HG03575 (cell line): ENCODE data around the gene RUSF1.
"Not testable (repeated sequence)": the region's sequence is repeated elsewhere in the genome, so short reads cannot be mapped to it uniquely, and the experiment has no call there.

Experiments
- ATAC-seq: cut with Tn5 transposase; IDR thresholded peaks from one replicate; pipeline ENCODE4 v1.9.1; 2021; ENCODE audit not compliant: unreplicated experiment, insufficient number of reproducible peaks, low FRiP score; ENCODE audit errors: extremely low read depth

RUSF1 gene

DNA sequence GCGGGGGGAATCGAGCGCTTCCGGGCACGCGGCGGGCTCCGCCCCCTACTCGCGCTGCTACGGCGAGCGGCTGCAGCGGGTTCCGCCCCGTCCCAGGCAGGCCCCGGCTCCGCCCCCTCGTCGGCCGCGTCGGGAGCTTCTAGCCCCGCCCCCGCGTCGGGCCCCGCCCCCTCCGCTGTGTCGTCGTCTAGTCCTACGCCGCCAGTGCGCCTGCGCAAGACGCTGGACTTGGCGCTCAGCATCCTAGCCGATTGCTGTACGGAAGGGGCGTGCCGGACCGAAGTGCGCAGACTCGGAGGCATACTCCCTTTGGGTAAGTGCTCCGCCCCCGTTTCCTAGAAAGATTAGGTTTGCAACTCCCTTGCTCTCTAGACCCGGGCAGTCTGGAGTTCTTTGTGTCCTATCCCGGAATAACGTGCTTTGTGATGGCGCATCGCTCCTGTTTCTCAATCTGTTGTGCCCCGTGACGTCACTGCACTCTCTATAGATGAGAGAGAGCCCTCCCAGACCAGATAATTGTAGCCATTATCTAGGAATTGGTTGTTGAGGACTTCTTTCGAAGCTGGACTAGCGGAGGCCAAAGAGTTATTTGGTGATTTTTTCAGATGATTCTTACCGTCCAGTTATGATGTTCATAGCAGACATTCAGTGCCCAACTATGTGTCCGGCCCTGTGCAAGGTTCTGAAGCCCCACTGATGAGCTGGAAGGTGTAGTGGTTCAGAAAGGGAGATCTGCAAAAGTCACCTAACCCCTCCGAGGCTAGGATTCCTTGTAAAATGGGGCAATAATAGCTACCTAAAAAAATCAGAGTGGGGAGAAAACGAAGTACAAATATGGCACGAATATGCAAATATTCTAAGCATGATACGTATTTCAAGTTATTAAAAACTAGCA, 48.3 kb downstream of the RUSF1 start:
- ATAC-seq = peak; percentile 32

DNA sequence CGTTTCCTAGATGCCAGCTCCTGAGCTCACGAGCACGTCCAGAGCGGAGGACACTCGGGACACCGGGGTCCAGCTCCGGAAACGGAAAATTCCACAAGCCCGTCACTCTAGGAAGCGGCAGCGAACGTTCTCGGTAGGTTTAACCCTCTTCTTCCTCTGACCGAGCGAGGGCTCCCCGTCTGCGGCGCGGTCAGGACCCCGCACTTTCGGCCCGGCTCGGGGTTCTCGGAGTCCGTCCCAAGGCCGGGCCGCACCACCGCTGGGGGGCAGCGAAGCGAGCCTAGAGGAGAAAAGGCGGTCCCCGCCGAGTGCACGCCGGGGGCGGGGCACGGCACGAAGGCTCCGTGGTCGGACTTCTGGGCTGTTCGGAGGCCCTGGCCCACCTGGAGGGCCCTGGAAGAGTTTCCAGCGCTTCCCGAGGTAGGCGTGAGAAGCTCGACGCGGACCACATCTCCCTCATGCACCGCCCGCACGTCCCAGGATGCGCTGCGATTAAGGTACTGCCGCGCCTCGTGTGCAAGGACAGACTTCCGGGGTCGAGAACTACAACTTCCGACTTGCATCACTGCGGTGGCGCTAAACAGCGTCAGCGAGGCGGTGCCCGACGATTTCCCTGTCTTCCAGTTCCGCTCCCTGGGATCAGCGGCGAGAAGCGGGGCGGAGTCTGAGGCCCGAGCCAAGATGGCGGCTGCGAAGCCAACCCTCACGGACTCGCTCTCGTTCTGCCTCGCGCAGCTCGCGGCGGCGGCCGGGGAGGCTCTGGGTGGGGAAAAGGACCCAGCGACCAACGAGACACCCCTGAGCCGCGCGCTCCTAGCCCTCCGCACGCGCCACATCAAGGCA, 49.1 kb downstream of the RUSF1 start, which contains the start of gene ARMC5:
Gene ARMC5, plus strand, starts transcription at position 658 of the 843 bp plus-strand sequence. Its CDS starts 24 bp downstream, at position 682.
- peak; percentile 45 for ATAC-seq

DNA sequence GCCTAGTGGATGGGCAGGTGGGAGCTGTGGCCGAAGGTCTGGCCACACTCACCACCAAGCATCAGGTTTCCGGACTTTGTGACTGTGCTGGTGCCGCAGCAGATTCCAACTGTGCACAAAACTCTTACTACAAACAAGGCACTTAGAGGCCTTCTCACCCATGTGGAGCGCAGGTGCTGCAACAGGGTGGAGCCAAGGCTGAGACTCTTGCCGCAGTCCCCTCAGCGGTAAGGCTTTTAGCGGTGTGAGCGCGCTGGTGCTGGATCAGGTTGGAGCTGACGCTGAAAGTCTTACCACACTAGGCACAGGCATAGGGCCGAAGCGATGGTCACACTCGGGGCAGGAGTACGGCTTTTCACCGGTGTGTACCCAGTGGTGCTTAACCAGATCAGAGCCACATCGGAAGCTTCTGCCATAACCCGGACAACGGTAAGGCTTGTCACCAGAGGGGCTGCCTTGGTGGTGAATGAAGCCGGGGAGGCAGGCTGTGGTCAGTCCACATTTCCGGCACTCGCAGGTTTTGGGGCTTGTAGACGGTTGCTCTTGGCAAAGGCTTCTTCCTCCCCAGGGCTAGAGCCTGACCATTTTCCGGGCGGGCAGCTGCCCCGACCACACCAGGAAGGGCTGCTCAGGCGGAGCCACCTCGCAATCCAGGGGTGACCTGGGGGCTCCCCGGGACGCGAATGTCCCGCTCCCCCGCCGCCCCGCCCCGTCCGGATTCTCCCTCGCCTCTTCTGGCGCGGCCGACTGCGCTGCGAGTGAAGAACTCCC, 49.9 kb downstream of the RUSF1 start:
- no peak for ATAC-seq

DNA sequence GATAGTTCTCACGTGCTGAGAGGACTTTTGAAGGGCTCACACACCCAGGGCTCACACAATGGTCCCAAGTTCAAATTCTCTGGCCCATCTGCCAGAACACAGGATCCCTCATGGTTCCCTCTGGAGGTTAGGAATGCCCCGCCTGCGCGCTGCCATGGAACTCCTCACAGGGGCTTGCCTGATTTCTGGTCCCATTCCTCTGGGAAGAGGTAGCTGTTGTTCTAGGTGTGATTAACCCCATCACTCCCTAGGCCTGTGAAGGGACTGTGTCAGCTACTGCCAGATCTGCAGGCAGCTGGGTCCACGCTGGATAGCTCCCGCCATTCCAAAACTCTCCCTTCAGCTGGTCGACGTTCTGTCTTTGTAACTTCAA, 51.2 kb downstream of the RUSF1 start:
- ATAC-seq = no peak

DNA sequence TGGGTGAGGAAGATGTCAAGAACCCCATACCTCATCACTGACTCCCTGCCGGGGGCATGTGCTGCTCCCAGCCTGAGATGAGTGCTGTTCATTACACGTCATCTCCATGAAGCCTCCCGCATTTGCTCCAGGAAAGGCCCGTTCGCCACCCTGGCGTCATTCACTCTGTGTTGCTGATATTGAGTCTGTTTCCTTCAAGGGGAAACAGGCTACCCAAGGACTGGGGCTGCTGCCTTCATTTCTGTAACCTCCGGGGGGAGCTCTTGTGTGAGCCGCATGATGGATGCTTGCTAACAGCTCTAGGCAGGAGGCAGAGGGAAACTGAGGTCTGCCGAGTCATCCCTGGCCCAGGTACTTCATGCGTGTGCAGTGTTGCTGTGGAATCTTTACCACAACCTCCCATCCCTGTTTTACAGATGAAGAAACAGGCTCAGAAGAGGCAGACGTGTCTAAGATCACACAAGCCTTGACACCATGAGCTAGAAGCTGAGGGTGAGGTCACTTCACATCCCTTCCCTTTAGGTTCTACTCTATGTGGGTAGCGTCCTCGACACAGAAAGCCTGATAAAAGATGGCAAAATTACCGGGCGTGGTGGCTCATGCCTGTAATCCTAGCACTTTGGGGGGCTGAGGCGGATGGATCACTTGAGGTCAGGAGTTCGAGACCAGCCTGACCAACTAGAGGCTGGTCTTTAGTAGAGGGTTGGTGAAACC, 52.4 kb downstream of the RUSF1 start:
- no peak for ATAC-seq

DNA sequence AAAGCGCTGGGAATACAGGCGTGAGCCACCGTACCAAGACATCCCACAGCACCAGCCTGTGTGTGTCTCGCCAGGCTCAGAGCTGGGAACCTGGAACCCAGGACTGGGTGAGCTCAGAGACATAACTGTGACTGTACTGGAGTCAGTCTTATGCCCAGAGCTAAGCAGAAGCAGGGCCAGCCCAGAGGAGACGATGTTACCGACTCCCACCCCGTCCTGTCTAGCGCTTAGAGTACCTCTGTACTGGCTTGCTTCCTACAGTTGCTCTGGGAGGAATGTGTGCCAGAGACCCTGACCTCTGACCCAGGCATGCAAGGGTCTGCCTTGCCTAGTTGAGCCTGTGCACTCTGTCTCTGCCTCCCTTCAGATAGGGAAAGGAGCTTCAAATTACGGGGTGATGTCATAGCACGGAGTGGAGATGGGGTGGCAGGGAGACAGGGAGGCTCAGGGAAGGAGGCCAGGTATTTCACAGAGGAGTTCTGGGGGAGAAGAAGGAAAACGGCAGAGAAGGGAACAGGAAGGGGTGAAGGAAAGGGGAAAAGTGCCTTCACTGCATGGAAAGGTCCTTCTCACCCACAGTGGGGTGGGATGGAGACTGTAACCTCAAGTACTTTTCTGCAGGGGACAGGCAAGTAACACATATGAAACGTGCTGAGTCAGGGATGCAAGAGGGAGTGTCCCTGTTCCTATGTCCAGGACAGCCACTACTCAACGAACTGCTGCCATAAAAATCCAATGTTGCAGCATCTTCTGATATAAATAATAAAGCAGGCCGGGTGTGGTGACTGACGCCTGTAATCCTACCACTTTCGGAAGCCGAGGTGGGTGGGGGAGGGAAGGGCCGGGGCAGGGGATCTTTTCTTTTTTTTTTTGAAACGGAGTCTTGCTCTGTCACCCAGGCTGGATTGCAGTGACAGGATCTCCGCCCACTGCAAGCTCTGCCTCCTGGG, 54.7 kb downstream of the RUSF1 start:
- no peak for ATAC-seq

DNA sequence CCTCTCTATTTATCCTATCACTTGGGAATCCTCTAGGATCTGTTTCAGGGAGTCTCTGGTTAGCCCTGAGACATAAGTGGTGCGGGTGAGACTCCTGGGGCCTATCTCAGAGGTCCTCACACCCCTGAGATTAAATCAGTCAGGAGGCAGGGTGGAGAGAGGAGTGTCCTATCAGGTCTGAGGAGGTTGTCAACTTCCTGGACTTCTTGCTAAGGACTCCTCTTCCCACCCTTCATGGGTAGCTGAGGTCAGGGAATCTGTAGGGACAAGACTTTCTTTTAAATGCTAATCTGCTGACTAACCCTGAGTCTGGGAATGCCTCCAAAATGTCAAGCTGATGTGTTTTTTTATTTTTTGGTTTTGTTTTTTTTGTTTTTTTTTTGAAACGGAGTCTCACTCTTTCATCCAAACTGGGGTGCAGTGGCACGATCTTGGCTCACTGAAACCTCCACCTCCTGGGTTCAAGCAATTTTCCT, 55.5 kb downstream of the RUSF1 start:
- ATAC-seq = no peak

DNA sequence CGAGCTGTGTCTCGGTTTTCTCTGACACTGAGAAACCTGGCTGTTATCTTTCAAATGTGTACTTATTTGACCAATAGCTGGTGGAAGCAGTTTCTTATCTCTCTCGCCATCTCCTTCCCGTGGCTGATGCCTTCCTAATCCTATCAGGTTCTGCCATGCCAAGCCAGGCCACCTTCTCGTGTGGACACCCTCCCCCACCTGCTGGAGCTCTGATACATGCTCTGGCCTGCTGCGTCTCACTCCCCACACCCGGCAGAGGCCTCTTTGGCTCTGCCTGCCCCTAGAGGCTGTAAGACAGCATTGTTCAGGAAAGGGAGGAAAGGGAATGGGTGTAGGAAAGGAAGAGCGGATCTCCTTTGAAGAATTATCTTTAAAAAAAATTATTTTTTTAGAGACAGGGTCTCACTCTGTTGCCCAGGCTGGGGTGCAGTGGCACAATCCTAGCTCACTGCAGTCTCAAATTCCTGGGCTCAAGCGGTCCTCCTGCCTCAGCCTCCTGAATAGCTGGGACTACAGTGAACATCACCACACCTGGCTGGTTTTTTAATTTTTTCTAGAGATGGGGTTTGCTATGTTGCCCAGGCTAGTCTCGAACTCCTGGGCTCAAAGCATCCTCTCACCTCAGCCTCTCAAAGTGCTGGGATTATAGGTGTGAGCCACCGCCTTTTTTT, 56.4 kb downstream of the RUSF1 start:
- no peak for ATAC-seq

DNA sequence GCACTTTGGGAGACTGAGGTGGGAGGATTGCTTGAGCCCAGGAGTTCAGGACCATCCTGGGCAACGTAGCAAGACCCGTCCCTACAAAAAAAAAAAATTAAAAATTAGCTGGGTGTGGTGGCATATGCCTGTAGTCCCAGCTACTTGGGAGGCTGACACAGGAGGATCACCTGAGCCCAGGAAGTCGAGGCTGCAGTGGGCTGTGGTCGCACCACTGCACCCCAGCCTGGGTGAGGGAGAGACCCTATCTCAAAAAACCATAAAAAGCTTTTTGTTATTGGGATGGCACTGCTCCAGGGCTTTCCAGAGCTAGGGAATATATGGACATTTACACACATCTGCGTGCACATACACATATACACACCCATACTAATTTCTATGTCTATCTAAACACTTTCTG, 57.0 kb downstream of the RUSF1 start:
- no peak for ATAC-seq

DNA sequence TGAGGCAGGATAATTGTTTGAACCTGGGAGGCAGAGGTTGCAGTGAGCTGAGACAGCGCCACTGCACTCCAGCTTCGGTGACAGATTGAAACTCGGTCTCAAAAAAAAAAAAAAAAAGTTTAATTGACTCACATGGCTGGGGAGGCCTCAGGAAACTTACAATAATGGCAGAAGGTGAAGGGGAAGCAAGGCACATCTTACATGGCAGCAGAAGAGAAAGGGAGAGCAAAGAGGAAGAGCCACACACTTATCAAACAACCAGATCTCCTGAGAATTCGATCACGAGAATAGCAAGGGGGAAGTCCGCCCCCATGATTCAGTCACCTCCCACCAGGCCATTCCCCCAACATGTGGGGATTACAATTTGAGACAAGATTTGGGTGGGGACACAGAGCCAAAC, 62.3 kb downstream of the RUSF1 start:
- not testable (repeated sequence) for ATAC-seq

DNA sequence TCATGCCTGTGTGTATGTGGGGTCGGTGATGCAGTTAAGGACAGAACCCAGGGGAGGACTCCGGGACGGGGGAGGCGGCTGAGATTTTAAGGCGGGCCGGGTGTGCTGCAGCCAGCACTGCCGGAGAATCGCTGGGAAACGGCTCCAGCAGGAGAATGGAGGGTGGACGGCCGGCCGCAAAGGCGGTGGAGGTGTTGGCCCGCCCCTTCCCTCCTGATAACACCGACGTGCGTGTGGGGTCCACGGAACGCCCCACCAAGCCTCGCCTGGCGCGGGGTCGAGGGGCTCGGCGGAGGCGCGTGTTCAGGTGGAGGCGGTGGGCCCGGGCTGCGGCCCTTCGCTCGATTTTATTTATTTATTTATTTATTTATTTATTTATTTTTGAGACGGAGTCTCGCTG, 66.2 kb downstream of the RUSF1 start:
- no peak for ATAC-seq

DNA sequence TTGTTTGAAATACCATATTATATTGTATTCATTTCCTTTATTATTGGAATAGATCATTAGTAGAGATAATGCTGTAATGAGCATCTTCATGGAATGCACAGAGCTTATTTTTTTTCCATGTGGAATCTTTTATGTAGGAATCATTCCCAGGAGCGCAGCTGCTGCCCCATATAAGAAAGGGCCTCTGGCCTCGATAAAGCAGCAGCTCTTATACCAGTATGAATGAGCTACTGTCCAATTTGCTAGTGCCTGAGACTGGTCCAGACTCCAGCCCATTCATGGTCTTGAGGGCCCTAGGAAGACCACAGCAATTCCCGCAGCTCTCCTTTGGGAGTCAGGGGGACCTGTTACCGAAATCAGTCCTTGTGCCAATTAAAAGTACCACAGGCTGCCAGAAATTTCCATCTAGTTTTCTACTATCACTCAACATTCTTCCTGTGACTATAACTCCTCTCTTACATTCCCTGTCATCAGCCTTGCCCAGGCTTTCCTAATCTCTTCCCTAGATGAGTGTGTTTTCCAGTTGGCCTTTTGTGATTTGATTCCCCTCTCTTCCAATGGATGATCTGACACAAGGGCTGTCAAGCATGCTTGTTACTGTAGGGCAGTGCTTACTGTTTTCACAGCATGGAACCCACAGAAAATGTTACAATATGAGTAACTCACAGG, 67.5 kb downstream of the RUSF1 start:
- ATAC-seq = no peak

DNA sequence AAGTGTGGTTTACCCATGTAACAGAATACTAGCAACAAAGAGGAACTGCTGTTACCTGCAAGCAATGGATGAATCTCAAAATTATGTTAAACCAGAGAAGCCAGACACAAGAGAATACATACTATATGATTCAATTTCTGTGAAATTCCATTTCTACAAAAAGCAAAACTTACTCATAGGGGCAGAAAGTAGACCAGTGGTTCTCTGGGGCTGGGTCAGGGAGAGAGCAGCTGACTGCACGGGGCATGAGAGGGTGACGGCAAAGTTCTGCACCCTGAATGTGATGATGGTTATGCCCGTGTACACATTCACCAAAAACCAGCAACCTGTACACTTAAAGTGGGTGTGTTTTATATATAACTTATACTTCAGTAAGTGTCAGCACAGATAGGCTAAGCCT, 68.7 kb downstream of the RUSF1 start:
- ATAC-seq = no peak
